LNCAP (cell line): ENCODE results near the gene SLC6A6.

ENCODE experiments used
- CTCF ChIP-seq: fragments of 450-650 bp; IDR thresholded peaks from 2 replicates; pipeline ENCODE4 v1.5.1; 2017; ENCODE audit warnings: mild to moderate bottlenecking

SLC6A6 gene

GRCh38 chr3:14512942-14513327, 110.5 kb downstream of the SLC6A6 start:
- no peak for TF ChIP-seq CTCF

- TF ChIP-seq CTCF = no peak
These were observed 111.3 kb downstream of the SLC6A6 start for GRCh38 chr3:14513566-14514322.

- TF ChIP-seq CTCF = no peak
These were observed 111.9 kb downstream of the SLC6A6 start for GRCh38 chr3:14514323-14514720.

- TF ChIP-seq CTCF = no peak
These were observed 114.4 kb downstream of the SLC6A6 start for GRCh38 chr3:14516738-14517345.

- no peak for TF ChIP-seq CTCF
These were observed 115.4 kb downstream of the SLC6A6 start for GRCh38 chr3:14517601-14518431.

GRCh38 chr3:14518432-14518802, 116.0 kb downstream of the SLC6A6 start:
- no peak for TF ChIP-seq CTCF

GRCh38 chr3:14518893-14519292, 116.5 kb downstream of the SLC6A6 start:
- no peak for TF ChIP-seq CTCF
